ENCODE data around the gene FMNL1.

FMNL1 gene

GRCh38 chr17:45227101-45227925, 5.6 kb downstream of the FMNL1 start:
- TF ChIP-seq, protein P1, sequence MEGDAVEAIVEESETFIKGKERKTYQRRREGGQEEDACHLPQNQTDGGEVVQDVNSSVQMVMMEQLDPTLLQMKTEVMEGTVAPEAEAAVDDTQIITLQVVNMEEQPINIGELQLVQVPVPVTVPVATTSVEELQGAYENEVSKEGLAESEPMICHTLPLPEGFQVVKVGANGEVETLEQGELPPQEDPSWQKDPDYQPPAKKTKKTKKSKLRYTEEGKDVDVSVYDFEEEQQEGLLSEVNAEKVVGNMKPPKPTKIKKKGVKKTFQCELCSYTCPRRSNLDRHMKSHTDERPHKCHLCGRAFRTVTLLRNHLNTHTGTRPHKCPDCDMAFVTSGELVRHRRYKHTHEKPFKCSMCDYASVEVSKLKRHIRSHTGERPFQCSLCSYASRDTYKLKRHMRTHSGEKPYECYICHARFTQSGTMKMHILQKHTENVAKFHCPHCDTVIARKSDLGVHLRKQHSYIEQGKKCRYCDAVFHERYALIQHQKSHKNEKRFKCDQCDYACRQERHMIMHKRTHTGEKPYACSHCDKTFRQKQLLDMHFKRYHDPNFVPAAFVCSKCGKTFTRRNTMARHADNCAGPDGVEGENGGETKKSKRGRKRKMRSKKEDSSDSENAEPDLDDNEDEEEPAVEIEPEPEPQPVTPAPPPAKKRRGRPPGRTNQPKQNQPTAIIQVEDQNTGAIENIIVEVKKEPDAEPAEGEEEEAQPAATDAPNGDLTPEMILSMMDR (IDR thresholded peaks at IDR 0.05; ENCODE audit: low read depth, low read length): no peak
- no peak overlapping the region for H3K4me3 ChIP-seq (ENCODE audit: low read depth, low read length)
- no peak for DNase-seq
- H3K27me3 ChIP-seq (ENCODE audit: insufficient read depth, low read depth, severe bottlenecking): no peaks in the 10 kb centered on the region
- no peaks in the 10 kb centered on the region for H3K36me3 ChIP-seq
- H3K27ac ChIP-seq: no peak overlapping the region
- H3K9me3 ChIP-seq (ENCODE audit: severe bottlenecking): no peaks in the 10 kb centered on the region

DNA sequence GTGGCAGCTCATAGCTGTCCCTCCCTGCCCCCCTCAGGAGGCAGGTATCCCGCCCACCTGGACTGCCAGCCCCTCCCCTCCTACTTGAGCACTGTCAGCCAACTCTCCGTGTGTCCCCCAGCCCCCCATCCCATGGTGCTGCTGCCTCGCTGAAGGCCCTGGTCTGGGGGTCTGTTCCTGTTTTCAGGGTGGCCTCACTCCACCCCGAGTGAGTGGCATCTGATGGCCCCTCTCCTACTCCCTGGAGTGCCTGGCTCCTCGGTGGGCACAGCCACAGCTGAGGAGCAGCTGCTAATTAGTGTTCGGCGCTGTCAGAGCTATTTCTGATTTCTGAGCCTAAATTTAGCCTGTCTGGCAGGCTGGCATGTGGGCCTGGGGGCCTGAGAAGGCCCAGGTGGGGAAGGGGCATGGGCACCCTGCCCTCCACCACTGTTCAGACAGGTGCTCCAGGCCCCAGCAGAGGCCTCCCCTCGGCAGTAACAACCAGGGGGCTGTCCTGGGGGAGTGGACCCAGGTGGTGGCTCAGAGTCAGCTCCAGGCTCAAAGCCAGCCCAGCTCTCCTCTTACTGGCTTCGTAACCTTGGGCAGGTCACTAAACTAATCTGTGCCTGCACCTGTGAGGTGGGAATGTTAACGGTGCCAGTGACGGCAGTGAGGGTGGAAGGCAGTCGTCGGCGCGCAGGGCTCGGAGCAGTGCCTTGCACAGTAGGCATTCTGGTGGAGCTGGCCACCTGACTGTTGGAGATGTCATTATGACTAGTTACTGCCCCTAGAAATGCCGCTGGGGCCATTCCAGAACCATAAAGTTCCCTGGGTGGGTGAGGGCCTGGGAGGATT, 6.5 kb downstream of the FMNL1 start:
- no peak for DNase-seq
- H3K36me3 ChIP-seq: no peaks in the 10 kb centered on the region
- no peaks in the 10 kb centered on the region for H3K9me3 ChIP-seq (ENCODE audit: severe bottlenecking)
- TF ChIP-seq, protein P1 (IDR thresholded peaks at IDR 0.05; ENCODE audit: low read depth, low read length): no peak
- H3K27ac ChIP-seq: peak overlapping the region; percentile 0
- H3K4me3 ChIP-seq (ENCODE audit: low read depth, low read length): no peak overlapping the region
- no peaks in the 10 kb centered on the region for H3K27me3 ChIP-seq (ENCODE audit: insufficient read depth, low read depth, severe bottlenecking)

DNA sequence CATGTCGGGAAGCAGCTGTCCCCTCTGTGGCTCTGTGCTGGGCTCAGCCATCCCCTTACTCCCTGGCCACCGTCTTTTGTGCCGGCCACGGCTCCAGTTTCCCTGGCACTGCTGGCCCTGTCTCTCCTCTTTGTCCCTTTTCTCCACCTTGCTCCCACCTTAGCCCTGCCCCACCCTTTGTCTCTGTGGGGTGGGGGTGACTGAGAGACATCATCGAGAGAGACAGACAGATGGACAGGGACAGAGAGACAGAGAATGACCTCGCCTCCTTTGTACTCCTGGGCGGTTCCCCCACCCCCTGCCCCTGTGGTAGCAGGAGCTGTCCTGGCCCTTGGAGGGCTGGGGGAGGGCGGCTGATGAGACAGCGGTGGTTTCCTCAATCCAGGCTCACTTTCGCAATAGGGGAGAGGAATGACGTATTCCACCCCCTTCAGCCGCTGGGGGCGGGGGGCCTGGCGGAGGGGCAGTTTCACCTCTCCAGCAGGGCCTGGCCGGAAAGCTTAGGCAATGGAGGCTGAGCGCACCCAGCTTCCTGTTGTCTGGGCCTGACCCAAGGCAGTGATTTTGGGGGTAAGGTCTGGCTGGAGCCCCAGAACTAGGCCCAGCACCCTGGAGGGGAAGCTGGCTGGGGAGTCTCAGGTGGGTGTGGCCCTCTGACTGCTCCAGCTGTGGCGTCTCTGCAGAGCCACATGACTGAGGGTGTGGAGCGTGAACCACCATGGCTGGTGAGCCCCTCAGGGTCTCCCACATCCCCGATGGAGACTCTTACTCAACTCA, 7.3 kb downstream of the FMNL1 start:
- H3K9me3 ChIP-seq (ENCODE audit: severe bottlenecking): no peaks in the 10 kb centered on the region
- TF ChIP-seq, protein P1 (IDR thresholded peaks at IDR 0.05; ENCODE audit: low read depth, low read length): no peak
- no peak overlapping the region for H3K4me3 ChIP-seq (ENCODE audit: low read depth, low read length)
- no peaks in the 10 kb centered on the region for H3K36me3 ChIP-seq
- H3K27ac ChIP-seq: no peak overlapping the region; the same call in none of the 2 replicates
- DNase-seq: no peak
- H3K27me3 ChIP-seq (ENCODE audit: insufficient read depth, low read depth, severe bottlenecking): no peaks in the 10 kb centered on the region

DNA sequence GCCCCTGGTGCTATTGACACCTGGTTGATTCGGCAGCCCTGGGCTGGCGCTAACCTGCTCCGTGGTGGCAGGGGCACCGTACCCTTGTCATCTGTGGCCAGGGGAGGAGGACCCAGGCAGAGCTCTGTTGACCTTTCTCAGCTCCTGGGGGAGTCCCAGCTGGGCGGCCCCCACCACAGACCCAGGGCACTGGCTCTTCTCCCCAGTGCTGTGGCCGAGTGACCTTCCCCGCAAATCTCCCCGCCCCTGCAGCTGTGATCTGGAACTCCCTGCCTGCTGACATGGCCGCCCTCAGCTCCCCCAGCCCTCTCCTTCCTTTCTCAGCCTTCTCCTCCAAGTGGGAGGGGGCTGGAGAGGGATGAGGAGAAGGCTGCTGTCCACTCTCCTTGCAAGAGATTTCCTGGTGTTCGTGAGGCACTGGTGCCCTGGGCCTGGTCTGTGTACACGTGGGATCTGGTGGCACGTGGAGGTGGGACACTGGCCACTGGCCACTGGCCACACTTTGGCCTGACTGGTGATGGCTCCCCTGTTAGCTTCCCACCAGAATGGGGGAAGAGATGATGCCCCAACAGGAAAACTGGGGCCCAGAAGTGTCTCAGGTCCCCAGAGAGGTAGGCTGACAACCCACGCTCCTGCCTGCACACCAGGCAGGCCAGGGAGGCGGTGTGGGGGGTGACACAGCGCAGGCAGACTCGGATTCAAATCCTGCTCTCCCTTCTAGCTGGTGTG, 8.2 kb downstream of the FMNL1 start:
- Histone ChIP-seq H3K9me3 (ENCODE audit: severe bottlenecking) (no peaks in the 10 kb centered on the region), H3K36me3 (no peaks in the 10 kb centered on the region), H3K4me3 (ENCODE audit: low read depth, low read length) (no peak overlapping the region), H3K27me3 (ENCODE audit: insufficient read depth, low read depth, severe bottlenecking) (no peaks in the 10 kb centered on the region), H3K27ac (no peak overlapping the region)
- TF ChIP-seq, protein P1 (IDR thresholded peaks at IDR 0.05; ENCODE audit: low read depth, low read length): no peak
- no peak for DNase-seq

DNA sequence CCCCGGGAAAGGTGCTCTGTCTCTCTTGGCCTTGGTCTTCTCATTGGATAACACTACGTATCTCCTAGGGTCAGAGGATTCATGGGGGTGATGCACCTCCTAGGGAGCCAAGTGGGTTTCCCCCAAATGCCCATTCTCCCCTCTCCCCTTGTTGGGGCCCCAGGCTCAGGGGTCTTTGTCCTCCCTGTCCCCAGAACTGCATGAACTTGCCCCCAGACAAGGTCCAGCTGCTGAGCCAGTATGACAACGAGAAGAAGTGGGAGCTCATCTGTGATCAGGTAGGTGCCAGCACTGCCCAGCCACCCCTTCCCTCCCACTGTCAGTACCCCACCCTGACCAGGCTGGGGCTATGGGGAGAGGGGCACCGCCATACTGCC, 8.7 kb downstream of the FMNL1 start:
- H3K9me3 ChIP-seq (ENCODE audit: severe bottlenecking): no peaks in the 10 kb centered on the region
- H3K27ac ChIP-seq: peak overlapping the region; percentile 11; the same call in 1 of the 2 replicates
- no peak for DNase-seq
- no peaks in the 10 kb centered on the region for H3K27me3 ChIP-seq (ENCODE audit: insufficient read depth, low read depth, severe bottlenecking)
- no peak overlapping the region for H3K4me3 ChIP-seq (ENCODE audit: low read depth, low read length)
- no peaks in the 10 kb centered on the region for H3K36me3 ChIP-seq
- TF ChIP-seq, protein P1 (IDR thresholded peaks at IDR 0.05; ENCODE audit: low read depth, low read length): no peak
